Karpas-422 (cell line): ENCODE results near the gene MREG. TPM values are rescaled to one million over a fixed set of nuclear protein-coding genes. Genes with fewer than 3 reads are reported as not detected.
"Not testable (repeated sequence)": the region's sequence is repeated elsewhere in the genome, so short reads cannot be mapped to it uniquely, and the experiment has no call there.

Source experiments
- DNase-seq: peaks from one replicate; pipeline ENCODE4 v3.0.0-alpha.2; 2015
- H2AFZ ChIP-seq: fragments of 200-600 bp; sonication (generic); 2 replicates; pipeline ENCODE4 v1.6.1; 2014; ENCODE audit warnings: antibody characterized with exemption, low read length, mixed read lengths
- H3K27ac ChIP-seq: fragments of 200-600 bp; sonication (generic); 2 replicates; pipeline ENCODE4 v1.5.1; 2014; ENCODE audit warnings: mild to moderate bottlenecking, low read length, moderate library complexity
- H3K27me3 ChIP-seq: fragments of 200-600 bp; sonication (generic); 2 replicates; pipeline ENCODE4 v1.6.1; 2014; ENCODE audit warnings: low read length, mixed read lengths
- H3K36me3 ChIP-seq: fragments of 200-600 bp; sonication (generic); 2 replicates; pipeline ENCODE4 v1.6.1; 2014; ENCODE audit warnings: low read length, mixed read lengths; ENCODE audit not compliant: insufficient read depth
- H3K4me1 ChIP-seq: fragments of 200-600 bp; sonication (generic); 2 replicates; pipeline ENCODE4 v1.6.1; 2014; ENCODE audit warnings: mild to moderate bottlenecking, low read length, mixed read lengths
- H3K4me2 ChIP-seq: fragments of 200-600 bp; sonication (generic); 2 replicates; pipeline ENCODE4 v1.6.1; 2014; ENCODE audit warnings: low read length, low read depth, mild to moderate bottlenecking; ENCODE audit not compliant: poor library complexity, severe bottlenecking
- H3K4me3 ChIP-seq: fragments of 200-600 bp; sonication (generic); 2 replicates; pipeline ENCODE4 v1.5.1; 2014; ENCODE audit warnings: mild to moderate bottlenecking, antibody characterized with exemption, low read length, mixed read lengths
- H3K79me2 ChIP-seq: fragments of 200-600 bp; sonication (generic); 2 replicates; pipeline ENCODE4 v1.6.1; 2014; ENCODE audit warnings: mild to moderate bottlenecking, low read length, mixed read lengths
- H3K9ac ChIP-seq: fragments of 200-600 bp; sonication (generic); 2 replicates; pipeline ENCODE4 v1.6.0; 2014; ENCODE audit warnings: low read length
- H3K9me2 ChIP-seq: fragments of 200-600 bp; sonication (generic), shearing (Covaris generic); replicated peaks from 2 replicates; pipeline ENCODE4 v1.6.0; 2014; ENCODE audit warnings: mild to moderate bottlenecking, low read length, moderate library complexity; ENCODE audit not compliant: insufficient read depth
- H3K9me3 ChIP-seq: fragments of 300-700, 200-600 bp; sonication (generic); 2 replicates; pipeline ENCODE4 v1.6.1; 2014; ENCODE audit warnings: low read length, mixed read lengths
- H4K20me1 ChIP-seq: fragments of 200-600 bp; sonication (generic); 2 replicates; pipeline ENCODE4 v1.6.1; 2014; ENCODE audit warnings: mild to moderate bottlenecking, antibody characterized with exemption, low read length, low read depth; ENCODE audit not compliant: insufficient read depth
- total RNA-seq: library from RNA; depleted of rRNA; stranded (reverse); fragments of >200 nt; shearing (Covaris generic); gene quantifications from 2 replicates; pipeline ENCODE4 v1.2.3, GENCODE V29; 2014; ENCODE audit warnings: low replicate concordance

MREG gene
- total RNA-seq, 1 experiment from 2014 or later = 0.15 TPM

DNA sequence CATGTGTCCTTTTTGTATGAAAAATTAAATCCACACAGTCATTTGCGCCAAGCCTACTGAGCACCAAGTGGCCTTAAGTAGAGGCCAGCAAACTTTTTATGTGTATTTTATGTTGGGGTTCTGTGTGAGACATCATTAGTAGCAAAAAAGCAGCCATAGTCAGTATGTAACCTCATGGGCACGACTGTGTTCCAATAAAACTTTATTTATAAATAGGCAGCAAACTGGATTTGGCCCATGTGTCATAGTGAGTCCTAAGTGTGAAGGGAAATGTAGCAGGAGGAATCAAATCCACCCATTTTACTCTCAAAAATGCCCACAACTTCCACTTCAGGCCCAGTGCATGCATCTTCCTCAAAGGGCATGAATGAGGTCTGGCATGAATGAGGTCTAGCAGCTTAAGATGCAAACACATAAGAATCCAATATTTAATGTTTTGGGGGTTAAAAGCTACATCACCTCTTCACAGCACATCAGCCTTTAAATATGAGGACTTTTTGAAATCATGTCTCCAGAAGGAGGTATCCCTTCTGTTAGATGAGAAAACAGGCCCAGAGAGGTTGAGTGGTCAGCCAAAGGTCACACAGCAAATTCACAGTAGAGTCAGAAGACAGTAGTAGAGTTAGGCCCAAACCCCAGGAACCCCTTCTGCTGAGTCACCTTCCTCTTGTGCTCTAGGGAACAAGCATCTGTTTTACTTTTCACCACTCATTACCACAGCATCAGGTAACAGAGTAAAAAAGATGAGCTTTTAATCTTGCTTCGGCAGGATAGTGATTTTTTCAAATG, 45.6 kb downstream of the MREG start:
- Histone ChIP-seq H3K4me3 (no peak overlapping the region), H3K4me2 (no peak overlapping the region), H3K27ac (no peak overlapping the region), H3K9ac (no peak overlapping the region), H3K79me2 (no peaks in the 10 kb centered on the region), H3K4me1 (no peaks in the 10 kb centered on the region), H3K36me3 (no peaks in the 10 kb centered on the region), H3K9me3 (no peaks in the 10 kb centered on the region), H3K27me3 (peaks cover 2% of the 10 kb centered on the region; the same call in 1 of the 2 replicates), H4K20me1 (no peaks in the 10 kb centered on the region), H2AFZ (no peak overlapping the region), H3K9me2 (no peaks in the 10 kb centered on the region)
- DNase-seq = no peak

DNA sequence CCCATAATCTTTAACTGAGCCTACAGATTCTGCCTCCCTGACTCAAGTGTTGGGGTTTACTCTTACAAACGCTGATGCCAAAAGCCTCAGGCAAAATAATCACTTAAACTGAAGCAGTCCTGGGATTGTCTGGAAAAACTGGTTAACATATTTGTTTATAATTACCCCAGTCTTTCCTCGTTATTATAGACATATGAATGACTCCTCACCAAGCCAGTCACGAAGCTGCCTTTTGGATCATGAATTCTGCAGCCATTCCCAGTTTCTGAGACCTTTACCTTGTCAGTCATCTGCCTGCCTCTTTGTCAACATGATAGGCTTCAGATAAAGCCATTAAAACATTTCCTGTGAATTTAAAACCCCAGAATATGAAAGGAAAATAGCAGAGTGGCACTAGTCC, 46.4 kb downstream of the MREG start:
- no peak overlapping the region for H3K4me2 ChIP-seq
- H3K27ac ChIP-seq = no peak overlapping the region
- peaks cover 2% of the 10 kb centered on the region; the same call in 1 of the 2 replicates for H3K27me3 ChIP-seq
- H3K9ac ChIP-seq = no peak overlapping the region
- no peak overlapping the region for H2AFZ ChIP-seq
- no peaks in the 10 kb centered on the region for H4K20me1 ChIP-seq
- H3K9me3 ChIP-seq = no peaks in the 10 kb centered on the region
- H3K36me3 ChIP-seq = no peaks in the 10 kb centered on the region
- no peaks in the 10 kb centered on the region for H3K9me2 ChIP-seq
- no peaks in the 10 kb centered on the region for H3K4me1 ChIP-seq
- no peaks in the 10 kb centered on the region for H3K79me2 ChIP-seq
- H3K4me3 ChIP-seq = no peak overlapping the region
- DNase-seq = no peak

DNA sequence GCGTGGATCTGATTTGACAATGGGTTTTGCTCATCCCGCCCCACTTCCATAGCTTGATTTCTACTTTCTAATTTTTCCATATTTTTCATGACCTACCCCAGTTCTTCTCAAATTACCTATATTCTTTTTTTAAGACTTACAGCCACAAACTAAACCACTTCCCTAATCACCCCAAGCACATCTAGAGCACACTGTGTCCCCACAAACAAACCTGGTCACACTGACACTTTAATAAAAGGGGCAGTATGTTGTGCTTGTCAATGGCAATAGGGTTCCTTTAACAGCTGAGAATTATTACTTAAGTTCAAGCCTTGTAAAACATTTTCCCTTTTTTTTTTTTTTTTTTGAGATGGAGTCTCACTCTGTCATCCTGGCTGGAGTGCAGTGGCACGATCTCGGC, 47.1 kb downstream of the MREG start:
- Histone ChIP-seq H3K4me3 (no peak overlapping the region), H3K9ac (no peak overlapping the region), H3K9me3 (no peaks in the 10 kb centered on the region), H3K36me3 (no peaks in the 10 kb centered on the region), H3K79me2 (no peaks in the 10 kb centered on the region), H3K27ac (no peak overlapping the region), H4K20me1 (no peaks in the 10 kb centered on the region), H3K4me2 (no peak overlapping the region), H3K4me1 (no peaks in the 10 kb centered on the region), H2AFZ (no peak overlapping the region), H3K9me2 (no peaks in the 10 kb centered on the region), H3K27me3 (peaks cover 2% of the 10 kb centered on the region; the same call in 1 of the 2 replicates)
- no peak for DNase-seq

- H3K9me2 ChIP-seq = no peaks in the 10 kb centered on the region
- no peak overlapping the region for H3K4me3 ChIP-seq
- H3K27ac ChIP-seq = no peak overlapping the region
- no peak overlapping the region for H3K4me2 ChIP-seq
- no peak overlapping the region for H2AFZ ChIP-seq
- H3K4me1 ChIP-seq = no peaks in the 10 kb centered on the region
- no peak overlapping the region for H3K9ac ChIP-seq
- H3K36me3 ChIP-seq = no peaks in the 10 kb centered on the region
- no peaks in the 10 kb centered on the region for H3K79me2 ChIP-seq
- H3K27me3 ChIP-seq = peaks cover 2% of the 10 kb centered on the region; the same call in 1 of the 2 replicates
- H3K9me3 ChIP-seq = no peaks in the 10 kb centered on the region
- no peaks in the 10 kb centered on the region for H4K20me1 ChIP-seq
- DNase-seq = no peak
Observed at GRCh38 chr2:215965532-215966165, 47.7 kb downstream of the MREG start.

GRCh38 chr2:215961981-215962380, 51.4 kb downstream of the MREG start:
- Histone ChIP-seq H3K4me2 (no peak overlapping the region), H2AFZ (no peak overlapping the region), H4K20me1 (no peaks in the 10 kb centered on the region)

GRCh38 chr2:215958257-215958656, 55.1 kb downstream of the MREG start:
- Histone ChIP-seq H3K79me2 (no peaks in the 10 kb centered on the region), H2AFZ (no peak overlapping the region), H4K20me1 (no peaks in the 10 kb centered on the region), H3K4me1 (no peaks in the 10 kb centered on the region), H3K9ac (no peak overlapping the region), H3K36me3 (no peaks in the 10 kb centered on the region), H3K4me2 (no peak overlapping the region), H3K9me2 (no peaks in the 10 kb centered on the region), H3K9me3 (no peaks in the 10 kb centered on the region), H3K27me3 (no peaks in the 10 kb centered on the region), H3K27ac (no peak overlapping the region), H3K4me3 (no peak overlapping the region)
- no peak for DNase-seq

More at GRCh38 chr2:215961981-215962380, 51.4 kb downstream of the MREG start:
- Histone ChIP-seq H3K36me3 (no peaks in the 10 kb centered on the region), H3K4me3 (no peak overlapping the region), H3K9me2 (no peaks in the 10 kb centered on the region), H3K27ac (no peak overlapping the region), H3K4me1 (no peaks in the 10 kb centered on the region), H3K9ac (no peak overlapping the region), H3K27me3 (no peaks in the 10 kb centered on the region), H3K79me2 (no peaks in the 10 kb centered on the region), H3K9me3 (no peaks in the 10 kb centered on the region)
- DNase-seq = no peak

DNA sequence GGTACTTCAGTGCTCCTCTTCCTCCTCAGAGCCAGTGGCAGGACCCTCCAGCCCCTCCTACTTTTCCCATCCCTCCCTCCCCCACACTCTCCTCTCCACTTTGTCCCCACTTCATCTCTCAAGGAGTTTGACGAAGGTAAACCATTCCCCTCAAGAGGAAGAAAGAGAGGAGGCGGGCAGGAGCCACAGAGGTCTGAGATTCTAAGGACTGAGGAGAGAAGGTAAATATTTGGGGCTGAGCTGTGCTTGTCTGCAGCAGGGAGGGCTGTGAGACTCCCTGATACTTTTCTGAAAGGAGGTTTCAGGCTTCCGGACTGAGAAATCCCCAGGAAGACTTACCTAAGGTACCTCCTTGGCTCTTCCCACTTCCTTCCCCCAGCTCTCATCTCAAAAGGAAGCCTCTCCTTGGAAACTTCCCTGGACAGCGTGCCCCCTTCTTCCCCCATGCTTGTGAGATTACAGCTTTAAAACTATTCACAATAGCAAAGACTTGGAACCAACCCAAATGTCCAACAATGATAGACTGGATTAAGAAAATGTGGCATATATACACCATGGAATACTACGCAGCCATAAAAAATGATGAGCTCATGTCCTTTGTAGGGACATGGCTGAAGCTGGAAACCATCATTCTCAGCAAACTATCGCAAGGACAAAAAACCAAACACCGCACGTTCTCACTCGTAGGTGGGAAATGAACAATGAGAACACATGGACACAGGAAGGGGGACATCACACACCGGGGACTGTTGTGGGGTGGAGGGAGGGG, 55.8 kb downstream of the MREG start:
- not testable (repeated sequence) for H3K27me3 ChIP-seq, H3K36me3 ChIP-seq, H3K4me2 ChIP-seq, H3K9me3 ChIP-seq, H3K4me1 ChIP-seq, DNase-seq, H3K27ac ChIP-seq, H2AFZ ChIP-seq, H3K4me3 ChIP-seq, H4K20me1 ChIP-seq, H3K9ac ChIP-seq, H3K9me2 ChIP-seq, H3K79me2 ChIP-seq
